Liver (tissue), 9 donors: Measurements from ENCODE around the gene AP1M1. TPM values are rescaled to one million over a fixed set of nuclear protein-coding genes. Genes with fewer than 3 reads are reported as not detected.

Experiments
- DNase-seq: peaks from one replicate; pipeline ENCODE4 v3.0.0-alpha.2; 2017; ENCODE audit warnings: low spot score
- H3K27ac ChIP-seq, 2 donors: one replicate each; pipeline ENCODE4 v1.7.0; 2013; ENCODE audit warnings: inconsistent platforms in 2 of 2, low read length in 2 of 2, control low read depth in 1 of 2, low read depth in 1 of 2, mild to moderate bottlenecking in 1 of 2
- H3K27me3 ChIP-seq, 4 donors: one replicate each; pipeline versions ENCODE4 v1.6.1 to v1.7.0; 2013; ENCODE audit warnings: low read length in 3 of 4, inconsistent platforms in 1 of 4, mild to moderate bottlenecking in 1 of 4, moderate library complexity in 1 of 4; ENCODE audit not compliant: control insufficient read depth in 4 of 4, insufficient read depth in 4 of 4
- H3K36me3 ChIP-seq, 4 donors: one replicate each; pipeline versions ENCODE4 v1.6.1 to v1.7.0; 2013; ENCODE audit warnings: low read length in 3 of 4, mild to moderate bottlenecking in 3 of 4, low read depth in 1 of 4, moderate library complexity in 1 of 4; ENCODE audit not compliant: control insufficient read depth in 4 of 4, insufficient read depth in 3 of 4
- H3K4me1 ChIP-seq, 4 donors: one replicate each; pipeline versions ENCODE4 v1.6.1 to v1.7.0; 2013; ENCODE audit warnings: low read length in 3 of 4, mild to moderate bottlenecking in 3 of 4, moderate library complexity in 1 of 4; ENCODE audit not compliant: control insufficient read depth in 4 of 4, insufficient read depth in 4 of 4
- H3K4me3 ChIP-seq, 3 donors: one replicate each; pipeline versions ENCODE4 v1.6.1 to v1.7.0; 2013; ENCODE audit warnings: low read length in 3 of 3, control low read depth in 1 of 3, low read depth in 1 of 3, mild to moderate bottlenecking in 1 of 3
- H3K9ac ChIP-seq, 2 donors: one replicate each; pipeline ENCODE4 v1.7.0; 2013; ENCODE audit warnings: low read length in 2 of 2, mild to moderate bottlenecking in 2 of 2, moderate library complexity in 2 of 2, control low read depth in 1 of 2, low read depth in 1 of 2
- H3K9me3 ChIP-seq, 4 donors: one replicate each; pipeline versions ENCODE4 v1.6.1 to v1.7.0; 2013; ENCODE audit warnings: low read length in 3 of 4; ENCODE audit not compliant: control insufficient read depth in 4 of 4
- CTCF ChIP-seq: fragments of 150-350 bp; IDR thresholded peaks from 2 replicates; pipeline ENCODE4 v1.5.1; 2017; ENCODE audit warnings: improper control_type of control experiment, low read depth, low read length; ENCODE audit not compliant: missing input control
- FOXA1 ChIP-seq: IDR thresholded peaks from 2 replicates; pipeline ENCODE4 v1.6.1; 2016; ENCODE audit warnings: antibody characterized with exemption
- FOXA2 ChIP-seq: IDR thresholded peaks from 2 replicates; pipeline ENCODE4 v1.6.1; 2016; ENCODE audit warnings: antibody characterized with exemption
- HNF4A ChIP-seq, 2 donors: conservative IDR thresholded peaks; 2 replicates each; pipeline ENCODE4 v1.6.1; 2016; ENCODE audit warnings: antibody characterized with exemption in 2 of 2, mild to moderate bottlenecking in 2 of 2
- JUND ChIP-seq, 2 donors: IDR thresholded peaks; 2 replicates each; pipeline ENCODE4 v1.6.1; 2016; ENCODE audit warnings: antibody characterized with exemption in 2 of 2
- NR2F2 ChIP-seq: IDR thresholded peaks from 2 replicates; pipeline ENCODE4 v1.6.1; 2016; ENCODE audit warnings: antibody characterized with exemption
- SP1 ChIP-seq: IDR thresholded peaks from 2 replicates; pipeline ENCODE4 v1.6.1; 2018; ENCODE audit warnings: antibody characterized with exemption, mild to moderate bottlenecking
- TAF1 ChIP-seq: conservative IDR thresholded peaks from 2 replicates; pipeline ENCODE4 v1.6.1; 2016; ENCODE audit warnings: antibody characterized with exemption, mild to moderate bottlenecking
- WGBS: extraction: QIAGEN DNeasy Blood & Tissue Kit; methylation state at CpG from one replicate; pipeline ENCODE4 v1.1.7; 2013; 5-methylcytosine and 5-hydroxymethylcytosine counted together
- polyA plus RNA-seq, 2 donors: library from polyadenylated mRNA; stranded (reverse) in 1 of 2; unstranded in 1 of 2; fragments of 200-250 nt in 1 of 2; fragments of >200 nt in 1 of 2; fragmentation: Nextera tagmentation in 1 of 2; extraction: Ambion mirVana in 1 of 2; gene quantifications; one replicate each; pipeline versions ENCODE4 v1.2.1 to v1.2.3, GENCODE V29; 2013 to 2015
- total RNA-seq, 2 donors: library from RNA; depleted of rRNA; stranded (reverse); fragments of >200 nt; gene quantifications; one replicate each; pipeline ENCODE4 v1.2.3, GENCODE V29; 2014
- TF ChIP-seq, protein P1 (sequence below): IDR thresholded peaks from 2 replicates; pipeline ENCODE4 v1.6.1; 2016; ENCODE audit warnings: antibody characterized with exemption
- TF ChIP-seq, protein P2 (sequence below): IDR thresholded peaks from 2 replicates; pipeline ENCODE4 v1.6.1; 2016; ENCODE audit warnings: antibody characterized with exemption, mild to moderate bottlenecking
- donor health status: healthy.
- donor health status: healthy.
- donor health status: healthy.
- donor health status: healthy.
- donor health status: healthy.

AP1M1 gene
- total and polyA plus RNA-seq, 4 donors = 25.4 to 62.2 (median 50.4) TPM

DNA sequence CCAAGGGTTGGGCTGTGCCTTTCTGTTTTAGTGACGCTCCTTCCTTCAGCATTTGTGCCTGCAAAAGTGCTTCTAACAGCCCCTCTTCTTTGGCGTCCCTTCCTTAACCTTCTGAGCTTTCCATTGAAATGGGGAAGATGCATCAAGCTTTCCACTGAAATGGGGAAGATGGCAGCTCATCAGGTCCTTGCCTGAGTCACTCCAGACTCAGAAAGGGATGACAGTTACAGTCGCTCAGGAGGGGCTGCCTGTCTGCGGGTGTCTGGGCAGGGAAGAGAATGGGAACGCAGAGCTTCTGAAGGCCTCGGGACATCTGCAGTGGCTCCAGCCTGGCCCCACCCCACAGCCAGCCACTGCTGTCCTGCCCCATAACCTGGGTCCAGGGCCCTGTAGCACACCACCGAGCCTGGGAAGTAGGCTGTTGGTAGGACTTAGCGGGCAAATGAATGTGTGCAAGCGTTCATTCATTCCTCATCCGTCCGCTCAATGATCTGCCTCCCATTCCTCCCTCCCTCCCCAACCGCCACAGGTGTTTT is 9.8 kb downstream of the AP1M1 start:
- H3K9me3 ChIP-seq = no peaks in the 10 kb centered on the region
- no peaks in the 10 kb centered on the region for H3K27me3 ChIP-seq
- H3K36me3 ChIP-seq = peaks cover 13 to 57% (median 30%) of the 10 kb centered on the region in 4 donors
- H3K4me1 ChIP-seq = peaks cover 14 to 38% (median 35%) of the 10 kb centered on the region in 4 donors
- 93% methylated on average over 12 of the region's 12 CpGs for WGBS
- no peak for DNase-seq
- no peak overlapping the region for H3K27ac ChIP-seq
- H3K9ac ChIP-seq = no peak overlapping the region
- TF ChIP-seq HNF4A (conservative IDR thresholded peaks at IDR 0.05) (no peak), FOXA1 (no peak), TAF1 (no peak), CTCF (no peak), FOXA2 (no peak), NR2F2 (no peak), JUND (IDR thresholded peaks at IDR 0.05) (no peak), SP1 (no peak)
- H3K4me3 ChIP-seq = no peak overlapping the region

DNA sequence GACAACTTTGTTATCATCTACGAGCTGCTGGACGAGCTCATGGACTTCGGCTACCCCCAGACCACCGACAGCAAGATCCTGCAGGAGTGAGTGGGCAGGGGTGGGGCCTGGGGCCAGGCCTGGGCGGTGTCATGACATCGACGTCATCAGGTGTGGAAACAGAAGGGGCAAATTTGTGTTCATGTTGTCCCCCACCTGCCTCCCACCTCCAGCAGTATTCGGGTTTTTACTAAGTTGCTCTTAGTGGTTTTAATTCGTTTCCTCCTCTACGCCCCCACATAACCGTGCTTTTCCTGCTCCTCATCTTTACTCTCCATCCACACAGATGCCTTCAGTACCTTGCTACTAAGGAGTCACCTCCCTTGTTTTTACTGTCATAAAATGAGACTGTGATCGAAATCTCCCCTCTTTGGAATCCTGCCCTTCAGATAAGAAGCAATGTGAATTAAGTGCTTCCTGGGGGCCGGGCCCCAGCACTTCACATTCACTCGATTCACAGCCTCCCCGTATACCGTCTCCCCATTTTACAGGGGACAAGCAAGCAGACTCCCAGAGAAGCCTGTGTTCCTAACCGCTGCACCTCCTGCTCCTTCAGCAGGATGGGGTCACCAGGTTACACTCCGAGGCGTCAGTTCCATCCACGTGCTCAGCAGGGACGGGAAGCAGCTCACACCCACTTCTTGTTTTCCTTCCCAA is 10.5 kb downstream of the AP1M1 start:
- no peak overlapping the region for H3K4me3 ChIP-seq
- no peaks in the 10 kb centered on the region for H3K27me3 ChIP-seq
- no peaks in the 10 kb centered on the region for H3K9me3 ChIP-seq
- peaks cover 14 to 32% (median 28%) of the 10 kb centered on the region in 4 donors for H3K4me1 ChIP-seq
- DNase-seq = no peak
- 93% methylated on average over 21 of the region's 21 CpGs for WGBS
- TF ChIP-seq JUND (IDR thresholded peaks at IDR 0.05) (no peak), FOXA2 (no peak), HNF4A (conservative IDR thresholded peaks at IDR 0.05) (no peak), SP1 (no peak), CTCF (no peak), FOXA1 (no peak)
- TF ChIP-seq, protein P1, sequence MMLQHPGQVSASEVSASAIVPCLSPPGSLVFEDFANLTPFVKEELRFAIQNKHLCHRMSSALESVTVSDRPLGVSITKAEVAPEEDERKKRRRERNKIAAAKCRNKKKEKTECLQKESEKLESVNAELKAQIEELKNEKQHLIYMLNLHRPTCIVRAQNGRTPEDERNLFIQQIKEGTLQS = no peak
- TF ChIP-seq, protein P2, sequence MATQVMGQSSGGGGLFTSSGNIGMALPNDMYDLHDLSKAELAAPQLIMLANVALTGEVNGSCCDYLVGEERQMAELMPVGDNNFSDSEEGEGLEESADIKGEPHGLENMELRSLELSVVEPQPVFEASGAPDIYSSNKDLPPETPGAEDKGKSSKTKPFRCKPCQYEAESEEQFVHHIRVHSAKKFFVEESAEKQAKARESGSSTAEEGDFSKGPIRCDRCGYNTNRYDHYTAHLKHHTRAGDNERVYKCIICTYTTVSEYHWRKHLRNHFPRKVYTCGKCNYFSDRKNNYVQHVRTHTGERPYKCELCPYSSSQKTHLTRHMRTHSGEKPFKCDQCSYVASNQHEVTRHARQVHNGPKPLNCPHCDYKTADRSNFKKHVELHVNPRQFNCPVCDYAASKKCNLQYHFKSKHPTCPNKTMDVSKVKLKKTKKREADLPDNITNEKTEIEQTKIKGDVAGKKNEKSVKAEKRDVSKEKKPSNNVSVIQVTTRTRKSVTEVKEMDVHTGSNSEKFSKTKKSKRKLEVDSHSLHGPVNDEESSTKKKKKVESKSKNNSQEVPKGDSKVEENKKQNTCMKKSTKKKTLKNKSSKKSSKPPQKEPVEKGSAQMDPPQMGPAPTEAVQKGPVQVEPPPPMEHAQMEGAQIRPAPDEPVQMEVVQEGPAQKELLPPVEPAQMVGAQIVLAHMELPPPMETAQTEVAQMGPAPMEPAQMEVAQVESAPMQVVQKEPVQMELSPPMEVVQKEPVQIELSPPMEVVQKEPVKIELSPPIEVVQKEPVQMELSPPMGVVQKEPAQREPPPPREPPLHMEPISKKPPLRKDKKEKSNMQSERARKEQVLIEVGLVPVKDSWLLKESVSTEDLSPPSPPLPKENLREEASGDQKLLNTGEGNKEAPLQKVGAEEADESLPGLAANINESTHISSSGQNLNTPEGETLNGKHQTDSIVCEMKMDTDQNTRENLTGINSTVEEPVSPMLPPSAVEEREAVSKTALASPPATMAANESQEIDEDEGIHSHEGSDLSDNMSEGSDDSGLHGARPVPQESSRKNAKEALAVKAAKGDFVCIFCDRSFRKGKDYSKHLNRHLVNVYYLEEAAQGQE = no peak
- H3K36me3 ChIP-seq = peaks cover 13 to 53% (median 28%) of the 10 kb centered on the region in 4 donors
- H3K27ac ChIP-seq = no peak overlapping the region
- H3K9ac ChIP-seq = no peak overlapping the region
